ENCODE data around the gene CEND1.
A peak's percentile ranks its signal among the peaks of the same experiment; 100 is the strongest.

The CEND1 gene

GRCh38 chr11:763549-764321, 26.2 kb downstream of the CEND1 start:
- H3K9me3 ChIP-seq (replicated peaks; ENCODE audit: insufficient read depth, low read length) = no peaks in the 10 kb centered on the region
- H4K20me1 ChIP-seq (ENCODE audit: insufficient read depth, low read length) = peaks cover 3% of the 10 kb centered on the region; the same call in 1 of the 2 replicates
- H3K4me1 ChIP-seq (ENCODE audit: low read length) = no peaks in the 10 kb centered on the region
- H3K9me2 ChIP-seq (replicated peaks; ENCODE audit: insufficient read depth, low read length) = no peaks in the 10 kb centered on the region
- H3K27me3 ChIP-seq (replicated peaks; ENCODE audit: insufficient read depth, low read length) = no peaks in the 10 kb centered on the region
- H3K9ac ChIP-seq (ENCODE audit: low read length) = no peak overlapping the region
- DNase-seq = peak; percentile 5
- no peak overlapping the region for H3K4me2 ChIP-seq (ENCODE audit: low read depth, low read length)
- H3K4me3 ChIP-seq (ENCODE audit: low read length) = no peak overlapping the region
- no peak overlapping the region for H2AFZ ChIP-seq (ENCODE audit: low read length)
- H3K27ac ChIP-seq (ENCODE audit: low read length) = no peak overlapping the region
- peaks cover 8% of the 10 kb centered on the region for H3K36me3 ChIP-seq (replicated peaks; ENCODE audit: insufficient read depth, low read length)
- peaks cover 28% of the 10 kb centered on the region for H3F3A ChIP-seq (ENCODE audit: insufficient read depth, low read length)
- TF ChIP-seq EZH2phosphoT487 (IDR thresholded peaks at IDR 0.05; ENCODE audit: low read length) (no peak), EZH2 (optimal IDR thresholded peaks at IDR 0.05; ENCODE audit: low read depth, low read length) (no peak), CTCF (IDR thresholded peaks at IDR 0.05; ENCODE audit: low read length) (no peak)
- peaks cover 6% of the 10 kb centered on the region; the same call in 1 of the 2 replicates for H3K79me2 ChIP-seq (ENCODE audit: low read length)

- Histone ChIP-seq H3K4me2 (ENCODE audit: low read depth, low read length) (no peak overlapping the region), H3F3A (ENCODE audit: insufficient read depth, low read length) (peaks cover 28% of the 10 kb centered on the region), H3K9ac (ENCODE audit: low read length) (no peak overlapping the region), H2AFZ (ENCODE audit: low read length) (no peak overlapping the region), H3K9me3 (replicated peaks; ENCODE audit: insufficient read depth, low read length) (no peaks in the 10 kb centered on the region), H3K27ac (ENCODE audit: low read length) (no peak overlapping the region), H3K9me2 (replicated peaks; ENCODE audit: insufficient read depth, low read length) (no peaks in the 10 kb centered on the region), H3K4me3 (ENCODE audit: low read length) (no peak overlapping the region), H3K36me3 (replicated peaks; ENCODE audit: insufficient read depth, low read length) (peaks cover 8% of the 10 kb centered on the region), H3K27me3 (replicated peaks; ENCODE audit: insufficient read depth, low read length) (no peaks in the 10 kb centered on the region), H4K20me1 (ENCODE audit: insufficient read depth, low read length) (peaks cover 3% of the 10 kb centered on the region; the same call in 1 of the 2 replicates), H3K4me1 (ENCODE audit: low read length) (no peaks in the 10 kb centered on the region), H3K79me2 (ENCODE audit: low read length) (peaks cover 6% of the 10 kb centered on the region)
- no peak for TF ChIP-seq EZH2phosphoT487 (IDR thresholded peaks at IDR 0.05; ENCODE audit: low read length)
- TF ChIP-seq EZH2 (optimal IDR thresholded peaks at IDR 0.05; ENCODE audit: low read depth, low read length) = no peak
- TF ChIP-seq CTCF (IDR thresholded peaks at IDR 0.05; ENCODE audit: low read length) = no peak
- DNase-seq = peak; percentile 1
These were observed 26.8 kb downstream of the CEND1 start for GRCh38 chr11:763073-763463.

- H3F3A ChIP-seq (ENCODE audit: insufficient read depth, low read length) = peaks cover 28% of the 10 kb centered on the region
- peaks cover 3% of the 10 kb centered on the region; the same call in 1 of the 2 replicates for H4K20me1 ChIP-seq (ENCODE audit: insufficient read depth, low read length)
- H3K4me1 ChIP-seq (ENCODE audit: low read length) = no peaks in the 10 kb centered on the region
- no peak overlapping the region for H2AFZ ChIP-seq (ENCODE audit: low read length)
- H3K4me2 ChIP-seq (ENCODE audit: low read depth, low read length) = no peak overlapping the region
- no peak overlapping the region for H3K9ac ChIP-seq (ENCODE audit: low read length)
- no peaks in the 10 kb centered on the region for H3K27me3 ChIP-seq (replicated peaks; ENCODE audit: insufficient read depth, low read length)
- H3K9me3 ChIP-seq (replicated peaks; ENCODE audit: insufficient read depth, low read length) = no peaks in the 10 kb centered on the region
- no peak for DNase-seq
- H3K36me3 ChIP-seq (replicated peaks; ENCODE audit: insufficient read depth, low read length) = peaks cover 8% of the 10 kb centered on the region
- H3K4me3 ChIP-seq (ENCODE audit: low read length) = no peak overlapping the region
- H3K27ac ChIP-seq (ENCODE audit: low read length) = no peak overlapping the region
- TF ChIP-seq EZH2phosphoT487 (IDR thresholded peaks at IDR 0.05; ENCODE audit: low read length) (no peak), EZH2 (optimal IDR thresholded peaks at IDR 0.05; ENCODE audit: low read depth, low read length) (no peak), CTCF (IDR thresholded peaks at IDR 0.05; ENCODE audit: low read length) (peak; percentile 14)
- H3K9me2 ChIP-seq (replicated peaks; ENCODE audit: insufficient read depth, low read length) = no peaks in the 10 kb centered on the region
- peaks cover 10% of the 10 kb centered on the region for H3K79me2 ChIP-seq (ENCODE audit: low read length)
These were observed 27.3 kb downstream of the CEND1 start for GRCh38 chr11:762421-763072.

Measured in MM.1S (cell line).